Measurements from ENCODE around the gene VPS52. TPM values are rescaled to one million over a fixed set of nuclear protein-coding genes. Genes with fewer than 3 reads are reported as not detected.

Gene VPS52
- total and polyA plus RNA-seq, 9 of the 15 experiments (the other 6 are each of a cell fraction or from before 2014, with no cell fraction given) = 24.4 to 103 (median 40.2) TPM

DNA sequence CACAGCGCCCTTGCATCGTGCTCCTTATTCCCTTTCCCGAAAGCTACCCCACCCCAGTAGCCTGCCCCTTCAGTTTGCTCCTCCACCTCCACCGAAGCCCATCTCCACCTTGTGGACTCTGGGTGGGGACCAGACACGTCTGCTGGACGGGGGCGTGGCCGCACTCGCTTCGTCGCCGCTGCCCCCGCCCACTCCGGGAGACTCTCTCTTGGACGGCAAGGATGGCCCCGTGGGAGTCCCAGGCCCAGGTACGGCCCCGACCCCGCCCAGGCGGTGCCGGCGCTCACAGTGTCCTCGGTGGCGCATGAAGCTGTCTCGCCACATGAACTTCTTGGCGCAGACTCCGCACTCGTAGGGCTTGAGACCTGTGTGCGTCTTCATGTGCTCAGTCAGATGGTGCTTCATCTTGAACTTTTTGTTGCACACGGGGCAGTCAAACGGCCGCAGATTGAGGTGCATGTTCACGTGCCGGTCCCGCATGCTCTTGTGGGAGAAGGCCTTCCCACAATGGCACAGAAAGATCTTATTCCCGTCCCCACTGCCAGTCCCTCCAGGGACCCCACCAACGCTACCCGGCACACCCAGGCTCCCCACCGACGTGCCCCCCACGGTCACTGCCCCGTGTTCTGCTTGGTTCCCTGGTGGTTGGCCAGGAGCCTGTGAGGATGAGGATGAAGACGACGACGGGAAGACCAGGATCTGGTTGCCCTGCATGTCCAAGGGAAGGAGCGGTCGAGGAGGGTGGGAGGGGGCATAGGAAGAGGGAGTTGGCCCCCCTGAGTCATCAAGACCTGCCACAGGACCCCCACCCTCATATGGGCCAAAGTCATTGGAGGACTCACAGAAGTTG lies 43.5 kb upstream of the VPS52 start (continued):
- TF ChIP-seq, protein P1, sequence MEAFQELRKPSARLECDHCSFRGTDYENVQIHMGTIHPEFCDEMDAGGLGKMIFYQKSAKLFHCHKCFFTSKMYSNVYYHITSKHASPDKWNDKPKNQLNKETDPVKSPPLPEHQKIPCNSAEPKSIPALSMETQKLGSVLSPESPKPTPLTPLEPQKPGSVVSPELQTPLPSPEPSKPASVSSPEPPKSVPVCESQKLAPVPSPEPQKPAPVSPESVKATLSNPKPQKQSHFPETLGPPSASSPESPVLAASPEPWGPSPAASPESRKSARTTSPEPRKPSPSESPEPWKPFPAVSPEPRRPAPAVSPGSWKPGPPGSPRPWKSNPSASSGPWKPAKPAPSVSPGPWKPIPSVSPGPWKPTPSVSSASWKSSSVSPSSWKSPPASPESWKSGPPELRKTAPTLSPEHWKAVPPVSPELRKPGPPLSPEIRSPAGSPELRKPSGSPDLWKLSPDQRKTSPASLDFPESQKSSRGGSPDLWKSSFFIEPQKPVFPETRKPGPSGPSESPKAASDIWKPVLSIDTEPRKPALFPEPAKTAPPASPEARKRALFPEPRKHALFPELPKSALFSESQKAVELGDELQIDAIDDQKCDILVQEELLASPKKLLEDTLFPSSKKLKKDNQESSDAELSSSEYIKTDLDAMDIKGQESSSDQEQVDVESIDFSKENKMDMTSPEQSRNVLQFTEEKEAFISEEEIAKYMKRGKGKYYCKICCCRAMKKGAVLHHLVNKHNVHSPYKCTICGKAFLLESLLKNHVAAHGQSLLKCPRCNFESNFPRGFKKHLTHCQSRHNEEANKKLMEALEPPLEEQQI (IDR thresholded peaks at IDR 0.05) = no peak
- no peak for TF ChIP-seq TEAD2 (tag; IDR thresholded peaks at IDR 0.05)
- TF ChIP-seq DDX20 (tag; IDR thresholded peaks at IDR 0.05; ENCODE audit: low read depth) = no peak
- TF ChIP-seq, protein P2, sequence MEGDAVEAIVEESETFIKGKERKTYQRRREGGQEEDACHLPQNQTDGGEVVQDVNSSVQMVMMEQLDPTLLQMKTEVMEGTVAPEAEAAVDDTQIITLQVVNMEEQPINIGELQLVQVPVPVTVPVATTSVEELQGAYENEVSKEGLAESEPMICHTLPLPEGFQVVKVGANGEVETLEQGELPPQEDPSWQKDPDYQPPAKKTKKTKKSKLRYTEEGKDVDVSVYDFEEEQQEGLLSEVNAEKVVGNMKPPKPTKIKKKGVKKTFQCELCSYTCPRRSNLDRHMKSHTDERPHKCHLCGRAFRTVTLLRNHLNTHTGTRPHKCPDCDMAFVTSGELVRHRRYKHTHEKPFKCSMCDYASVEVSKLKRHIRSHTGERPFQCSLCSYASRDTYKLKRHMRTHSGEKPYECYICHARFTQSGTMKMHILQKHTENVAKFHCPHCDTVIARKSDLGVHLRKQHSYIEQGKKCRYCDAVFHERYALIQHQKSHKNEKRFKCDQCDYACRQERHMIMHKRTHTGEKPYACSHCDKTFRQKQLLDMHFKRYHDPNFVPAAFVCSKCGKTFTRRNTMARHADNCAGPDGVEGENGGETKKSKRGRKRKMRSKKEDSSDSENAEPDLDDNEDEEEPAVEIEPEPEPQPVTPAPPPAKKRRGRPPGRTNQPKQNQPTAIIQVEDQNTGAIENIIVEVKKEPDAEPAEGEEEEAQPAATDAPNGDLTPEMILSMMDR (IDR thresholded peaks at IDR 0.05 in 2 of 3, conservative IDR thresholded peaks at IDR 0.05 in 1 of 3; ENCODE audit: insufficient read depth in 2 of 3, low read depth in 1 of 3, low read length in 3 of 3) = no peak; a peak in 1 of 6 replicates
- TF ChIP-seq, protein P3, sequence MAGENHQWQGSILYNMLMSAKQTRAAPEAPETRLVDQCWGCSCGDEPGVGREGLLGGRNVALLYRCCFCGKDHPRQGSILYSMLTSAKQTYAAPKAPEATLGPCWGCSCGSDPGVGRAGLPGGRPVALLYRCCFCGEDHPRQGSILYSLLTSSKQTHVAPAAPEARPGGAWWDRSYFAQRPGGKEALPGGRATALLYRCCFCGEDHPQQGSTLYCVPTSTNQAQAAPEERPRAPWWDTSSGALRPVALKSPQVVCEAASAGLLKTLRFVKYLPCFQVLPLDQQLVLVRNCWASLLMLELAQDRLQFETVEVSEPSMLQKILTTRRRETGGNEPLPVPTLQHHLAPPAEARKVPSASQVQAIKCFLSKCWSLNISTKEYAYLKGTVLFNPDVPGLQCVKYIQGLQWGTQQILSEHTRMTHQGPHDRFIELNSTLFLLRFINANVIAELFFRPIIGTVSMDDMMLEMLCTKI (IDR thresholded peaks at IDR 0.05; ENCODE audit: partially characterized antibody) = no peak
- TF ChIP-seq, protein P4, sequence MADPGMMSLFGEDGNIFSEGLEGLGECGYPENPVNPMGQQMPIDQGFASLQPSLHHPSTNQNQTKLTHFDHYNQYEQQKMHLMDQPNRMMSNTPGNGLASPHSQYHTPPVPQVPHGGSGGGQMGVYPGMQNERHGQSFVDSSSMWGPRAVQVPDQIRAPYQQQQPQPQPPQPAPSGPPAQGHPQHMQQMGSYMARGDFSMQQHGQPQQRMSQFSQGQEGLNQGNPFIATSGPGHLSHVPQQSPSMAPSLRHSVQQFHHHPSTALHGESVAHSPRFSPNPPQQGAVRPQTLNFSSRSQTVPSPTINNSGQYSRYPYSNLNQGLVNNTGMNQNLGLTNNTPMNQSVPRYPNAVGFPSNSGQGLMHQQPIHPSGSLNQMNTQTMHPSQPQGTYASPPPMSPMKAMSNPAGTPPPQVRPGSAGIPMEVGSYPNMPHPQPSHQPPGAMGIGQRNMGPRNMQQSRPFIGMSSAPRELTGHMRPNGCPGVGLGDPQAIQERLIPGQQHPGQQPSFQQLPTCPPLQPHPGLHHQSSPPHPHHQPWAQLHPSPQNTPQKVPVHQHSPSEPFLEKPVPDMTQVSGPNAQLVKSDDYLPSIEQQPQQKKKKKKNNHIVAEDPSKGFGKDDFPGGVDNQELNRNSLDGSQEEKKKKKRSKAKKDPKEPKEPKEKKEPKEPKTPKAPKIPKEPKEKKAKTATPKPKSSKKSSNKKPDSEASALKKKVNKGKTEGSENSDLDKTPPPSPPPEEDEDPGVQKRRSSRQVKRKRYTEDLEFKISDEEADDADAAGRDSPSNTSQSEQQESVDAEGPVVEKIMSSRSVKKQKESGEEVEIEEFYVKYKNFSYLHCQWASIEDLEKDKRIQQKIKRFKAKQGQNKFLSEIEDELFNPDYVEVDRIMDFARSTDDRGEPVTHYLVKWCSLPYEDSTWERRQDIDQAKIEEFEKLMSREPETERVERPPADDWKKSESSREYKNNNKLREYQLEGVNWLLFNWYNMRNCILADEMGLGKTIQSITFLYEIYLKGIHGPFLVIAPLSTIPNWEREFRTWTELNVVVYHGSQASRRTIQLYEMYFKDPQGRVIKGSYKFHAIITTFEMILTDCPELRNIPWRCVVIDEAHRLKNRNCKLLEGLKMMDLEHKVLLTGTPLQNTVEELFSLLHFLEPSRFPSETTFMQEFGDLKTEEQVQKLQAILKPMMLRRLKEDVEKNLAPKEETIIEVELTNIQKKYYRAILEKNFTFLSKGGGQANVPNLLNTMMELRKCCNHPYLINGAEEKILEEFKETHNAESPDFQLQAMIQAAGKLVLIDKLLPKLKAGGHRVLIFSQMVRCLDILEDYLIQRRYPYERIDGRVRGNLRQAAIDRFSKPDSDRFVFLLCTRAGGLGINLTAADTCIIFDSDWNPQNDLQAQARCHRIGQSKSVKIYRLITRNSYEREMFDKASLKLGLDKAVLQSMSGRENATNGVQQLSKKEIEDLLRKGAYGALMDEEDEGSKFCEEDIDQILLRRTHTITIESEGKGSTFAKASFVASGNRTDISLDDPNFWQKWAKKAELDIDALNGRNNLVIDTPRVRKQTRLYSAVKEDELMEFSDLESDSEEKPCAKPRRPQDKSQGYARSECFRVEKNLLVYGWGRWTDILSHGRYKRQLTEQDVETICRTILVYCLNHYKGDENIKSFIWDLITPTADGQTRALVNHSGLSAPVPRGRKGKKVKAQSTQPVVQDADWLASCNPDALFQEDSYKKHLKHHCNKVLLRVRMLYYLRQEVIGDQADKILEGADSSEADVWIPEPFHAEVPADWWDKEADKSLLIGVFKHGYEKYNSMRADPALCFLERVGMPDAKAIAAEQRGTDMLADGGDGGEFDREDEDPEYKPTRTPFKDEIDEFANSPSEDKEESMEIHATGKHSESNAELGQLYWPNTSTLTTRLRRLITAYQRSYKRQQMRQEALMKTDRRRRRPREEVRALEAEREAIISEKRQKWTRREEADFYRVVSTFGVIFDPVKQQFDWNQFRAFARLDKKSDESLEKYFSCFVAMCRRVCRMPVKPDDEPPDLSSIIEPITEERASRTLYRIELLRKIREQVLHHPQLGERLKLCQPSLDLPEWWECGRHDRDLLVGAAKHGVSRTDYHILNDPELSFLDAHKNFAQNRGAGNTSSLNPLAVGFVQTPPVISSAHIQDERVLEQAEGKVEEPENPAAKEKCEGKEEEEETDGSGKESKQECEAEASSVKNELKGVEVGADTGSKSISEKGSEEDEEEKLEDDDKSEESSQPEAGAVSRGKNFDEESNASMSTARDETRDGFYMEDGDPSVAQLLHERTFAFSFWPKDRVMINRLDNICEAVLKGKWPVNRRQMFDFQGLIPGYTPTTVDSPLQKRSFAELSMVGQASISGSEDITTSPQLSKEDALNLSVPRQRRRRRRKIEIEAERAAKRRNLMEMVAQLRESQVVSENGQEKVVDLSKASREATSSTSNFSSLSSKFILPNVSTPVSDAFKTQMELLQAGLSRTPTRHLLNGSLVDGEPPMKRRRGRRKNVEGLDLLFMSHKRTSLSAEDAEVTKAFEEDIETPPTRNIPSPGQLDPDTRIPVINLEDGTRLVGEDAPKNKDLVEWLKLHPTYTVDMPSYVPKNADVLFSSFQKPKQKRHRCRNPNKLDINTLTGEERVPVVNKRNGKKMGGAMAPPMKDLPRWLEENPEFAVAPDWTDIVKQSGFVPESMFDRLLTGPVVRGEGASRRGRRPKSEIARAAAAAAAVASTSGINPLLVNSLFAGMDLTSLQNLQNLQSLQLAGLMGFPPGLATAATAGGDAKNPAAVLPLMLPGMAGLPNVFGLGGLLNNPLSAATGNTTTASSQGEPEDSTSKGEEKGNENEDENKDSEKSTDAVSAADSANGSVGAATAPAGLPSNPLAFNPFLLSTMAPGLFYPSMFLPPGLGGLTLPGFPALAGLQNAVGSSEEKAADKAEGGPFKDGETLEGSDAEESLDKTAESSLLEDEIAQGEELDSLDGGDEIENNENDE (IDR thresholded peaks at IDR 0.05; ENCODE audit: low read depth, low read length) = no peak
